Thymus (tissue), 14 donors: ENCODE results near the gene TRPV5. TPM values are rescaled to one million over a fixed set of nuclear protein-coding genes. Genes with fewer than 3 reads are reported as not detected.
"Not testable (repeated sequence)": the region's sequence is repeated elsewhere in the genome, so short reads cannot be mapped to it uniquely, and the experiment has no call there.

ENCODE experiments used
- DNase-seq, 9 donors: peaks; one replicate each; pipeline ENCODE4 v3.0.0-alpha.2; 2013; ENCODE audit warnings: low spot score in 9 of 9, low read depth in 6 of 9, missing footprints in 1 of 9
- H3K27ac ChIP-seq, 2 donors: one replicate each; pipeline ENCODE4 v1.5.1; 2013; ENCODE audit warnings: control low read depth in 1 of 2, low read depth in 1 of 2, low read length in 1 of 2, mild to moderate bottlenecking in 1 of 2, moderate library complexity in 1 of 2
- H3K27me3 ChIP-seq, 2 donors: one replicate each; pipeline ENCODE4 v1.5.1; 2013; ENCODE audit warnings: low read length in 1 of 2; ENCODE audit not compliant: control insufficient read depth in 2 of 2, insufficient read depth in 1 of 2
- H3K36me3 ChIP-seq, 2 donors: one replicate each; pipeline ENCODE4 v1.5.1; 2013; ENCODE audit warnings: low read length in 1 of 2, mild to moderate bottlenecking in 1 of 2, moderate library complexity in 1 of 2; ENCODE audit not compliant: control insufficient read depth in 2 of 2, insufficient read depth in 2 of 2
- H3K4me1 ChIP-seq, 2 donors: one replicate each; pipeline ENCODE4 v1.5.1; 2013; ENCODE audit warnings: low read length in 2 of 2; ENCODE audit not compliant: control insufficient read depth in 2 of 2, insufficient read depth in 2 of 2
- H3K4me3 ChIP-seq, 2 donors: one replicate each; pipeline ENCODE4 v1.5.1; 2013; ENCODE audit warnings: low read length in 2 of 2, control low read depth in 1 of 2, mild to moderate bottlenecking in 1 of 2
- H3K9me3 ChIP-seq, 2 donors: one replicate each; pipeline ENCODE4 v1.5.1; 2013; ENCODE audit warnings: low read length in 1 of 2, mild to moderate bottlenecking in 1 of 2; ENCODE audit not compliant: control insufficient read depth in 2 of 2, insufficient read depth in 1 of 2
- WGBS: extraction: QIAGEN DNeasy Blood & Tissue Kit; methylation state at CpG from one replicate; pipeline ENCODE4 v1.1.7; 2013; 5-methylcytosine and 5-hydroxymethylcytosine counted together
- long read RNA-seq, 10 donors: transcript quantifications; one replicate each; lab custom pipeline, GENCODE V29; 2026
- polyA plus RNA-seq: library from polyadenylated mRNA; stranded (reverse); fragments of 200-250 nt; gene quantifications from one replicate; pipeline ENCODE4 v1.2.3, GENCODE V29; 2013
- total RNA-seq: library from RNA; stranded (reverse); fragments of 120-200 nt; gene quantifications from one replicate; pipeline ENCODE4 v1.2.4, GENCODE V29; 2013
- donor health status: healthy.

TRPV5 gene
- total RNA-seq, result 0.05 TPM
- polyA plus RNA-seq, result 0.02 TPM
- long read RNA-seq, donor 1, result 0 reads
- long read RNA-seq, donor 2, result 0 reads
- long read RNA-seq, donor 3, result 0 reads
- long read RNA-seq, donor 4, result 0 reads
- long read RNA-seq, donor 5, result 0 reads
- long read RNA-seq, donor 6, result 0 reads
- long read RNA-seq, donor 7, result 0 reads
- long read RNA-seq, donor 8, result 0 reads
- long read RNA-seq, donor 9, result 0 reads
- long read RNA-seq, donor 10, result 0 reads

DNA sequence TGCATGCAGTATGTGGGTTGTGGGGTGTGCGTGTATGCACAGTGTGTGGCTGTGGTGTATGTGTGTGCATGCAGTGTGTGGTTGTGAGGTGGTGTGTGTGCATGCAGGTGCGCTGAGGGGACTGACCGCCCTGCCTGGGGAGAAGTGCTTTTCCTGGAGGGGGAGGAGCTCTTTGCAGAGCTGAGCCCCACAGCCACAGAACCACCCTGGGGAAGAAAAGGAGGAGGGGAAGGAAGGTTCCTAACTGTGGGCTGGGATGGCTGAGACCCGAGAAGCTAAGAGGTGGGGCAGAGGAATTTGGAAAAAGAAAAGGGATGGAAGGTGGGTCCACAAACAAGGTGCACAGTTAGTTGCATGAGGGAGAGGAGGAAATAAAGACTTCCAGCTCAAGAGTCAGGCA, at the start of gene TRPV5:
TRPV5 (minus strand) TSS at position 123 of the 400 bp plus-strand sequence. CDS start 287 bp downstream, outside the sequence.
- peak in 4 of 9 donors; percentile 9 to 35 (median 12) for DNase-seq
- Histone ChIP-seq H3K27me3 (no peaks in the 10 kb centered on the region), H3K4me3 (no peak within 1 kb of the TSS), H3K4me1 (peaks cover 0 to 26% of the 10 kb centered on the region in 2 donors), H3K36me3 (no peaks in the 10 kb centered on the region), H3K27ac (no peak within 1 kb of the TSS), H3K9me3 (no peaks in the 10 kb centered on the region)
- WGBS, result 34% methylated on average over 4 of the region's 4 CpGs

DNA sequence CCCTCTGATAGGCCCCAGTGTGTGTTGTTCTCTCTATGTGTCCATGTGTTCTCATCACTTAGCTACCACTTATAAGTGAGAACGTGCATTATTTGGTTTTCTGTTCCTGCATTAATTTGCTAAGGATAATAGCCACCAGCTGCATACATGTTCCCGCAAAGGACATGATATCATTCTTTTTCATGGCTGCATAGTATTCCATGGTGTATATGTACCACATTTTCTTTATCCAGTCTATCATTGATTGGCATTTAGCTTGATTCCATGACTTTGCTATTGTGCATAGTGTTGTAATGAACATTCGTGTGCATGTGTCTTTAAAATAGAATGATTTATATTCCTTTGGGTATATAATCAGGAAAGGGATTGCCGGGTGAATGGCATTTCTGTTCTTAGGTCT, 44.9 kb upstream of the TRPV5 start:
- not testable (repeated sequence) for DNase-seq, H3K4me1 ChIP-seq, H3K4me3 ChIP-seq, H3K27me3 ChIP-seq, H3K36me3 ChIP-seq, H3K27ac ChIP-seq, H3K9me3 ChIP-seq
- 96% methylated on average over 4 of the region's 4 CpGs for WGBS

DNA sequence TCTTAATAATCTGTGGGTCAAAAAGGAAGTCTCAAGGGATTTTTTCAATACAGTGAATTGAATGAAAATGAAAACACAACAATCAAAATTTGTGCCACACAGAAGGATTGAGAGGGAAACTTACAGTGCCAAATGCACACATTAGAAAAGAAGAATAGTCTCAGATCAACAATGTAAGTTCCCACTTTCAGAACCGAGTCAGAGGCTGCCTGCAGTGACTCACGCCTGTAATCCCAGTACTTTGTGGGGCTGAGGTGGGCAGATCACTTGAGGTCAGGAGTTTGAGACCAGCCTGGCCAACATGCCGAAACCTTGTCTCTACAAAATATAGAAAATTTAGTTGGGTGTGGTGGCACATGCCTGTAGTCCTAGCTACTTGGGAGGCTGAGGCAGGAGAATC, 41.1 kb upstream of the TRPV5 start:
- no peaks in the 10 kb centered on the region for H3K27me3 ChIP-seq
- H3K9me3 ChIP-seq, result no peaks in the 10 kb centered on the region
- H3K36me3 ChIP-seq, result no peaks in the 10 kb centered on the region
- H3K27ac ChIP-seq, result no peak overlapping the region
- H3K4me3 ChIP-seq, result no peak overlapping the region
- no peaks in the 10 kb centered on the region for H3K4me1 ChIP-seq
- WGBS, result 96% methylated on average over 3 of the region's 3 CpGs
- DNase-seq, result no peak

DNA sequence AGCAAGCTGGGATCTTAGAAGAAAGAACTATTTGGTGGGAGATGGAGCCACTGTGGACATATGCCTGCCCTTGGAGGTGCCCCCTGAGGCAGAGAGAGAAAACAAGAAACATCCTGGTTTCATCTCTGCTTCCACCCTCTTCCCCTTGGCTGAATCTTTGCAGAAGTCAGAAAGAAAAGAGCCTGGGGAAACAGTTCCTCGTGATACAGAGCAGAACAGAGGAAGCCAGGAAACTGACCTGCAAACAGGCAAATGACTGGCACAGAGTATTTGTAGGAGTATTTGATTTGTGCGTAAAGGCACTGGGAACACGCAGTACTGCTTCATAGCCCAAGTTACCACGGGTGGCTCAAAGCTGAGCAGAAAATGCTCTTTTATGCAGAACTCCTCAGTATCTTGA, 35.6 kb upstream of the TRPV5 start:
- H3K9me3 ChIP-seq, result no peaks in the 10 kb centered on the region
- H3K4me1 ChIP-seq, result peaks cover 0 to 3% of the 10 kb centered on the region in 2 donors
- no peak for DNase-seq
- H3K4me3 ChIP-seq, result no peak overlapping the region
- no peaks in the 10 kb centered on the region for H3K36me3 ChIP-seq
- 45% methylated on average over 4 of the region's 4 CpGs for WGBS
- H3K27ac ChIP-seq, result no peak overlapping the region
- H3K27me3 ChIP-seq, result no peaks in the 10 kb centered on the region

DNA sequence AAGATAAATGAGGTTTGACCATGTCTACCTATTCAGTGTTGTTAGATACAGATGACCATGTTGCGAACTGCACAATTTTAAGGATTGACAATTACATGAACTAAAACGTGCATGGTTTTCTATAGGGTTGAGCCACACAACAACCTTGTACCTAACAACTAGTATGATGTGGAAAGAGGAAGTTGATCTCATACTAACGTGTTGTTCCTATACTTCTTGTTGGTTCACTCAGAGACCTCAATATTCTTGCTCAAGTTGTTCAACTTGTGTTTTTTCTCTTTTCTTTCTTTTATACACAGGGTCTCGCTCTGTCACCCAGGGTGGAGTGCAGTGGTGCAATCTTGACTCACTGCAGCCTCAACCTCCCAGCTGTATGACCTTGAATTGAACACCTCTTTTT, 34.7 kb upstream of the TRPV5 start:
- no peaks in the 10 kb centered on the region for H3K27me3 ChIP-seq
- no peaks in the 10 kb centered on the region for H3K36me3 ChIP-seq
- no peaks in the 10 kb centered on the region for H3K9me3 ChIP-seq
- H3K27ac ChIP-seq, result no peak overlapping the region
- DNase-seq, result no peak
- no peak overlapping the region for H3K4me3 ChIP-seq
- 74% methylated on average over 4 of the region's 4 CpGs for WGBS
- H3K4me1 ChIP-seq, result peaks cover 0 to 3% of the 10 kb centered on the region in 2 donors

DNA sequence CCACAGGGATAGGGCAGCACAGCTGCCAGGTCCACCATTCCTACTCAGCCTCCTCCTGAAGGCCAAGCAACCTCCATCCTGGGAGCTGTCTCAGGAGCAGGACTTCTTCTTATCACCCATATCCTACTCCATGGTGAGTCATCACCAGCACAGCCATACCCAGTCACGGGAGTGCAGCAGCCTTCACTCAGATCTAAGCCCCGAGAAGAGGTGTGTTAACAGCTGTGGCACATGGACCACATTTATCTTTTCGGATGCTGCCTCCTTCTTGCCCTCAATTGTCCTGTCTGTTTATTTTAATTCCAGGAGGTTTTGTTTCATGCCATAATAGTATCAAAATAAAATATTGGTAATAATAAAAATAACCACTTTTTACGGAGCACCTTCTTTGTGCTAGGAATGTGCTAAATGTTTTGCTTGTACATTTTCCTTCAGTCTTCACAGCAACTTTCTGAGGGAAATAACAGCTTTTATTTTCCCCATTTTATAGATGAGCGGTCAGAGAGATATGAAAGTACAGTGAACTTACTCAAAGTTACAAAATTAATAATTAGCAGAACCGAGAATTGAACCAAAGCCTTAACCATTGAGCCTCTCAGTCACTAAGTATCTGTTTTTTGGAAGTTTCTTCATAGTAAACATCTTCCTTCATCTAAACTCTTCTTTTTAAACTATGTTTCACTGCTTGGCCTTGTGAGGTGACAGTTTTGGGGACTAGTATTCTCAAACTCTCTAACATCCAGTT, 31.1 kb upstream of the TRPV5 start:
- Histone ChIP-seq H3K9me3 (no peaks in the 10 kb centered on the region), H3K27me3 (no peaks in the 10 kb centered on the region), H3K27ac (no peak overlapping the region), H3K4me1 (peaks cover 0 to 3% of the 10 kb centered on the region in 2 donors), H3K4me3 (no peak overlapping the region), H3K36me3 (no peaks in the 10 kb centered on the region)
- 96% methylated on average over 6 of the region's 6 CpGs for WGBS
- DNase-seq, result no peak

DNA sequence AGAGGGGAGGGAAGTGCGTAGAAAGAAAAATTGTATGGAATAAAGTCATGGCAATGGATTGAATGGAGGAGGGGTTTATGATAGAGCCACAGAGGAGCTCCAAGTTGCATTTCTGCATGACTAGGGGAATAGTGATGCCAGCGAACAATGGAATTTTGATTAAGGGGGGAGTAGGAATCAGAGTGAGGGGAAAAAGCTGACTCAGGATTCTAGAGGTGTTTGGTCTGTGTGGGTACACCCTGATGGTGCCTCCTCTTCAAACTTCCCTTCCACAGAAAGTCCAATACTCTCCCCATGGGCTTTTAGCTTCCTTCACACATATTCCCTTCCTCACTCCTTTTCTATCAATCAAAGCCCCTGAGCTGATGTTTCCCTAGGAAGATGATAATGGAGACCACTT, 30.4 kb upstream of the TRPV5 start:
- 99% methylated on average over 2 of the region's 2 CpGs for WGBS
- DNase-seq, result no peak
- Histone ChIP-seq H3K27ac (no peak overlapping the region), H3K27me3 (no peaks in the 10 kb centered on the region), H3K4me3 (no peak overlapping the region), H3K4me1 (no peaks in the 10 kb centered on the region), H3K36me3 (no peaks in the 10 kb centered on the region), H3K9me3 (no peaks in the 10 kb centered on the region)

DNA sequence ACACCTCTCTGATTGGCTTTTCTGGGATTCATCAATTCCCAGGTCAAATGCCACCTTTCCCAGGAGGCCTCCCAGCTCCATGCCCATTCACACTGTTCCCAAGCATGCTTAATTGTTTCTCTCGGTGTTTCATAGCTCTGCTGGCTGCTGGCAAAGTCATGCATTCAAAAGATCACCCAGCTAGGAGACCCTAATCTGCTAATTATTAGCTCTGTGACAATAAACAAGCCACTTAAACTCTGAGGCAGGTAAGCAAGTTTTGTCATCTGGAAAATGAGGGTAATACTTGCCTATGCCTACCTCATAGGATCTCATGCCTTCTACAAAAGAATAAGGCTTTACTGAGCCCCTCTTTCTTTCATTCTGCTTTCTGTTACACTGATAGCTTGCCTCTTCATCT, 29.4 kb upstream of the TRPV5 start:
- H3K4me3 ChIP-seq, result no peak overlapping the region
- no peaks in the 10 kb centered on the region for H3K27me3 ChIP-seq
- no peak for DNase-seq
- no peak overlapping the region for H3K27ac ChIP-seq
- no peaks in the 10 kb centered on the region for H3K4me1 ChIP-seq
- no peaks in the 10 kb centered on the region for H3K9me3 ChIP-seq
- 90% methylated on average over 1 of the region's 1 CpG for WGBS
- no peaks in the 10 kb centered on the region for H3K36me3 ChIP-seq

DNA sequence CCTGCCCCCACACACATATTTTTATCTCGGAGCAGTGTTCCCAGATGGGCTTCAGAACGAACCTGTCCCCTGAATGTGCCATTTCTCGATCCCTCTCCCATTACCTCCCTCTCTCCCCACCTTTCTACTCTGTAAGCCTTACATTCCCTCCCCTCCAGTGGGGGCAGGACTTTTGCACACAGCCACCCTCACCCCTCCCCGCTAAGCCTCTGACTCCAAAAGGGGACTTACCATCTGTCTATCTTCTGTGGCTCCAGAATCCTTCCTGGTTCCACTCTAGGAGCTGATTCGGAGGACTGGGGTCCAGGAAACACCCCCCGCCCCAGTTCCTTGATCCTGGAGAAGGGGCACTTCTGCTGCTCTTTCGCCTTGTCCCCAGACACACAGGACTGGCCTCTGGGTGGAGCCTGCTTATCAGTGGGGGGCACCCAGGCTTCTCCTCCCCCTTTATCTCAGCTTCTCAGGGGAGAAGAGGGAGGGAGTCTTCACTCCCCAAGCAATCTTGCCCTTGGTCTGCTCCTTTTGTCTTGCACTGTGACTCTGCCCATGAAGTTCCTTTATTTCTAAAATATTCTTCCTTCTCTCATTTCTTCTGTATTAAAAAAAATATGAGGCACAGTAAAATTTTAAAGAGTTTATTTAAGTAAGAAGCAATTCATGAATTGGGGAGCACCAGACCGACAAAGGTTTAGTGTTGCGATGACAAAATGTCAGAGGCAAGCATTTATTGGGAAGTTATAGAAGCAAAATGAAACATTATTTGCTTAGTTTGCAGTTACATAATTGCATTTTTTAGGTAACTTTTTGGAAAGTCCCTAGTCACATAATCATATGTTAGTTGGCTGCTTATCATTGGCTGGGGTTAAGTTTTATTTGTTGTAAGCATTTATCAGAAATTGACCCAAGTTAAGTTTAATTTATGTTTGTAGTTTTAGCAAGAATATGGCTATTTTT, 28.7 kb upstream of the TRPV5 start, which contains the start of gene KEL:
KEL (minus strand) TSS at position 391 of the 954 bp plus-strand sequence; CDS start at position 234, 157 bp downstream.
- no peak for DNase-seq

More for the DNA sequence above, 28.7 kb upstream of the TRPV5 start, which contains the start of gene KEL:
- H3K9me3 ChIP-seq, result no peaks in the 10 kb centered on the region
- no peak within 1 kb of the TSS for H3K4me3 ChIP-seq
- no peaks in the 10 kb centered on the region for H3K27me3 ChIP-seq
- no peaks in the 10 kb centered on the region for H3K4me1 ChIP-seq
- no peaks in the 10 kb centered on the region for H3K36me3 ChIP-seq
- no peak within 1 kb of the TSS for H3K27ac ChIP-seq
- 92% methylated on average over 9 of the region's 9 CpGs for WGBS
